GM12801 (cell line): ENCODE measurements around the gene SRGAP2.
"Not testable (repeated sequence)": the region's sequence is repeated elsewhere in the genome, so short reads cannot be mapped to it uniquely, and the experiment has no call there.

Source experiments
- CTCF ChIP-seq: IDR thresholded peaks from one replicate; pipeline ENCODE4 v1.5.1; 2011; ENCODE audit warnings: control low read depth; ENCODE audit not compliant: insufficient read length; ENCODE audit errors: extremely low read depth

SRGAP2 gene

GRCh38 chr1:206203364-206204158, at the start of gene SRGAP2:
TSS of gene SRGAP2 (plus strand) at chr1:206203541. CDS start at chr1:206205971, 2,430 bp downstream.
- not testable (repeated sequence) for TF ChIP-seq CTCF

GRCh38 chr1:206202789-206203363, 465 bp upstream of the SRGAP2 start, which contains the start of gene FAM72A:
TSS of gene FAM72A (minus strand) at chr1:206202839. CDS start at chr1:206202025, 814 bp downstream.
- TF ChIP-seq CTCF, result not testable (repeated sequence)
